Hepatocyte (in vitro differentiated cells): ENCODE measurements around the gene SULT1C3. TPM values are rescaled to one million over a fixed set of nuclear protein-coding genes. Genes with fewer than 3 reads are reported as not detected.

Experiments used
- DNase-seq: peaks from one replicate; pipeline ENCODE4 v3.0.0-alpha.2; 2016; ENCODE audit warnings: low spot score
- H2AFZ ChIP-seq: fragments of 200-600 bp; sonication (generic); 2 replicates; pipeline ENCODE4 v1.6.0; 2016; ENCODE audit warnings: antibody characterized with exemption, mild to moderate bottlenecking
- H3K27ac ChIP-seq: fragments of 200-600 bp; sonication (generic); 2 replicates; pipeline ENCODE4 v1.5.1; 2016; ENCODE audit warnings: mild to moderate bottlenecking
- H3K27me3 ChIP-seq: fragments of 200-600 bp; sonication (generic); 2 replicates; pipeline ENCODE4 v1.6.1; 2016
- H3K36me3 ChIP-seq: fragments of 200-600 bp; sonication (generic); replicated peaks from 2 replicates; pipeline ENCODE4 v1.5.1; 2016; ENCODE audit warnings: low read depth; ENCODE audit not compliant: insufficient read depth
- H3K4me1 ChIP-seq: fragments of 200-600 bp; sonication (generic); 2 replicates; pipeline ENCODE4 v1.5.1; 2016; ENCODE audit warnings: mild to moderate bottlenecking, moderate library complexity; ENCODE audit not compliant: insufficient read depth
- H3K4me2 ChIP-seq: fragments of 200-600 bp; sonication (generic); 2 replicates; pipeline ENCODE4 v1.6.0; 2016
- H3K4me3 ChIP-seq: fragments of 200-600 bp; sonication (generic); 2 replicates; pipeline ENCODE4 v1.5.1; 2016; ENCODE audit warnings: mild to moderate bottlenecking
- H3K79me2 ChIP-seq: fragments of 200-600 bp; sonication (generic); 2 replicates; pipeline ENCODE4 v1.6.0; 2017; ENCODE audit warnings: mild to moderate bottlenecking
- H3K9me2 ChIP-seq: fragments of 200-600 bp; sonication (generic); replicated peaks from 2 replicates; pipeline ENCODE4 v1.6.0; 2017; ENCODE audit warnings: mild to moderate bottlenecking; ENCODE audit not compliant: insufficient read depth
- H3K9me3 ChIP-seq: fragments of 200-600 bp; sonication (generic); 2 replicates; pipeline ENCODE4 v1.5.1; 2016; ENCODE audit warnings: low read depth, mild to moderate bottlenecking
- H4K20me1 ChIP-seq: fragments of 200-600 bp; sonication (generic); 2 replicates; pipeline ENCODE4 v1.6.0; 2016; ENCODE audit warnings: mild to moderate bottlenecking; ENCODE audit not compliant: insufficient read depth, poor library complexity, severe bottlenecking
- CTCF ChIP-seq: fragments of 200-600 bp; sonication (generic); IDR thresholded peaks from 2 replicates; pipeline ENCODE4 v1.5.1; 2016; ENCODE audit warnings: antibody characterized with exemption, mild to moderate bottlenecking; ENCODE audit not compliant: poor library complexity
- EZH2 ChIP-seq: fragments of 200-600 bp; sonication (generic); IDR thresholded peaks from 2 replicates; pipeline ENCODE4 v1.6.1; 2016; ENCODE audit warnings: antibody characterized with exemption, mild to moderate bottlenecking, borderline replicate concordance
- EZH2phosphoT487 ChIP-seq: fragments of 200-600 bp; sonication (generic); IDR thresholded peaks from one replicate; pipeline ENCODE4 v1.6.1; 2018; ENCODE audit warnings: antibody characterized with exemption, mild to moderate bottlenecking, low read depth, moderate library complexity; ENCODE audit not compliant: unreplicated experiment, severe bottlenecking
- WGBS: methylation state at CpG from one replicate; pipeline ENCODE4 v1.1.6; 2016; ENCODE audit warnings: low lambda C conversion rate; ENCODE audit errors: missing lambda C conversion rate; 5-methylcytosine and 5-hydroxymethylcytosine counted together
- polyA plus RNA-seq: library from polyadenylated mRNA; unstranded; fragments of >200 nt; fragmentation: Nextera tagmentation; extraction: Ambion mirVana; gene quantifications from 2 replicates; pipeline ENCODE4 v1.2.1, GENCODE V29; 2016
- total RNA-seq: library from RNA; depleted of rRNA; stranded (reverse); fragments of >200 nt; gene quantifications from 2 replicates; pipeline ENCODE4 v1.2.3, GENCODE V29; 2014

The SULT1C3 gene
- total and polyA plus RNA-seq, 2 experiments from 2014 or later, result 1.00 TPM; not detected in 1

DNA sequence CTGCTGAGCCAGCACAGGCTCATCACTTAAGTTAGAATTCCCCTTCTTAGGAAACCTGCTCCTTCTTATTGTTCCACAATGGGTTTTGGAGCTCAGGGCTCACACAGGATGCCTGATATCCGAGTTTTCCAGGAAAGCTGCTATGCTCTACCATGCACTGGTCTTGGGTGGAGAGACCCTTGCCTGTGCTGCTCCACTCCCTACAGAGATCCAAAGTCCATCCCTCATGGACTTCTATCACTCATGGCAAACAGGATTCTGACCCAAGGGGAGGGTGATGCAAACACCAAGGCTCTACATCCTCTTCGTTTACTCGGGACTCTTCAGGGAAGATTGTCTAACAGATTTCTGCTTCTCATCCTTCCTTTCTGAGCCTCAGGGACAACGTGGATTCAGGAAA is 54.1 kb downstream of the SULT1C3 start:
- TF ChIP-seq EZH2, result no peak
- no peak for TF ChIP-seq CTCF
- no peak for TF ChIP-seq EZH2phosphoT487
- Histone ChIP-seq H3K9me3 (no peaks in the 10 kb centered on the region), H3K4me3 (no peak overlapping the region), H3K36me3 (no peaks in the 10 kb centered on the region), H3K27ac (no peak overlapping the region), H3K4me2 (no peak overlapping the region), H2AFZ (no peak overlapping the region), H3K27me3 (no peaks in the 10 kb centered on the region), H3K4me1 (peaks cover 11% of the 10 kb centered on the region), H3K79me2 (peaks cover 45% of the 10 kb centered on the region), H4K20me1 (no peaks in the 10 kb centered on the region), H3K9me2 (no peaks in the 10 kb centered on the region)
- no peak for DNase-seq
- 74% methylated on average over 4 of the region's 4 CpGs for WGBS

DNA sequence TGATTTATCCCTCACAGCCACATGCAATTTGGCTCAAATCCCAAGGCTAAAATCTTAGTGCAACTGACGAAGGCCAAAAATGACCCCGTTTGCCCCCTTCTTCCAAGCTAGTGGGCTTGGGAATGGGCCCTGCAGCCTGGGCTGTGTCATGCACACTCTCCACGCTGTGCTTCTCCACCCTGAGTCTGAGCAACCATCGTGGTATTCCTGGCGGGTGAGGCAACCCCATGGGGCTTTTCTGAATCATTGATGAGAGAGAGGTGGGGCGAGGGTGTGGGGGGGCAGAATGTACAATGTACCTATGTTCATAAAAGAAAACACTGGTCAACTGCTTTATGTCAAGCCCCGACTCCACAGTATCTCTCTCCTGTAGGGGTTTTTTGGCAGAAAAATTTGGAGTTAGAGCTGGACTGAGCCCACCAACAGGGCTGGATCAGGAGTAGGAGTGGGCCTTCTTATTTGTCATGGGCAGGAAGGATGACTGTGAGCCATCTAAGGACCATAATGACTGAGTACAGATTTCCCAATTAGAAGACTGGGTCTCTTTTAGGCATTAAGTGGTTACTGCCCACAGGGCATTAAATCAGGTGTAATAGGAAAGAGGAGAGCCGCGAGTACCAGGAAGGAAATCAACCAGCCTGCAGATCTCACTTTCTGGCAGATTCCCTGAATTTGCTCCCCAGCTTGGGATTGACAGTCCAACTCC is 57.8 kb downstream of the SULT1C3 start:
- H3K36me3 ChIP-seq, result no peaks in the 10 kb centered on the region

DNA sequence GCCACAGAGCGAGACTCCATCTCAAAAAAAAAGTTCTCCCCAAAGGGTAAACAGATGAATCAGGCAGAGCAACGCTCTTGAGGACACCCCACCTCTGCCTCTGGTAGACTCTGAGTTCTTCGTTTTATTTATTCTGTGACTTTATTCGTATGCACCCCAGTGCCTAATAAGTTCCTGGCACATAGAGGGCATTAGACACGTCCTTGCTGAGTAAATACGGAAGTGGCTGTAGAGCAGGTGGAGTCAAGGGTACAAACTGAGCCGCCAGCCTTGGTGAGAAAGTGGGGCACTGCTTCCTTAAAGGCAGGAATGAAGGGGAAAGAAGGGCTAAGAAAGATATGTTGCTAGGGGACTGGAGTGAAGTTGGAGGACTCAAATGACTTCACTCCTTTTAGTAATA is 61.8 kb downstream of the SULT1C3 start:
- Histone ChIP-seq H3K9me3 (no peaks in the 10 kb centered on the region), H3K9me2 (no peaks in the 10 kb centered on the region), H3K27ac (no peak overlapping the region), H2AFZ (no peak overlapping the region), H3K27me3 (no peaks in the 10 kb centered on the region), H4K20me1 (no peaks in the 10 kb centered on the region), H3K79me2 (peaks cover 46% of the 10 kb centered on the region), H3K4me2 (no peak overlapping the region), H3K4me3 (no peak overlapping the region), H3K4me1 (no peaks in the 10 kb centered on the region), H3K36me3 (no peaks in the 10 kb centered on the region)
- DNase-seq, result no peak
- 89% methylated on average over 7 of the region's 7 CpGs for WGBS
- TF ChIP-seq EZH2 (no peak), CTCF (no peak), EZH2phosphoT487 (no peak)

More for the DNA sequence above, 57.8 kb downstream of the SULT1C3 start:
- Histone ChIP-seq H3K27ac (no peak overlapping the region), H3K4me2 (no peak overlapping the region), H3K9me2 (no peaks in the 10 kb centered on the region), H4K20me1 (no peaks in the 10 kb centered on the region), H3K4me1 (peaks cover 6% of the 10 kb centered on the region), H3K27me3 (no peaks in the 10 kb centered on the region), H2AFZ (no peak overlapping the region), H3K79me2 (peaks cover 29% of the 10 kb centered on the region), H3K4me3 (no peak overlapping the region), H3K9me3 (no peaks in the 10 kb centered on the region)
- 87% methylated on average over 9 of the region's 9 CpGs for WGBS
- TF ChIP-seq CTCF (no peak), EZH2 (no peak), EZH2phosphoT487 (no peak)
- no peak for DNase-seq
